Skeletal muscle satellite cell (primary cell): ENCODE measurements around the gene ITGA8.
A peak's percentile ranks its signal among the peaks of the same experiment; 100 is the strongest.

Experiments used
- H3K27me3 ChIP-seq: 2 replicates; pipeline ENCODE4 v1.7.0; 2013; ENCODE audit warnings: low read length; ENCODE audit not compliant: control insufficient read depth, insufficient read depth
- H3K36me3 ChIP-seq: 2 replicates; pipeline ENCODE4 v1.7.0; 2013; ENCODE audit warnings: mild to moderate bottlenecking, control low read depth, low read length; ENCODE audit not compliant: insufficient read depth
- H3K4me1 ChIP-seq: 2 replicates; pipeline ENCODE4 v1.7.0; 2013; ENCODE audit warnings: low read length; ENCODE audit not compliant: control insufficient read depth, insufficient read depth
- H3K4me2 ChIP-seq: 2 replicates; pipeline ENCODE4 v1.7.0; 2013; ENCODE audit warnings: mild to moderate bottlenecking, low read length
- H3K4me3 ChIP-seq: 2 replicates; pipeline ENCODE4 v1.7.0; 2013; ENCODE audit warnings: low read length
- H3K9ac ChIP-seq: 2 replicates; pipeline ENCODE4 v1.7.0; 2013; ENCODE audit warnings: mild to moderate bottlenecking, low read depth, low read length, moderate library complexity
- H3K9me3 ChIP-seq: replicated peaks from 2 replicates; pipeline ENCODE4 v1.7.0; 2013; ENCODE audit warnings: mild to moderate bottlenecking, control low read depth, low read length

The ITGA8 gene

DNA sequence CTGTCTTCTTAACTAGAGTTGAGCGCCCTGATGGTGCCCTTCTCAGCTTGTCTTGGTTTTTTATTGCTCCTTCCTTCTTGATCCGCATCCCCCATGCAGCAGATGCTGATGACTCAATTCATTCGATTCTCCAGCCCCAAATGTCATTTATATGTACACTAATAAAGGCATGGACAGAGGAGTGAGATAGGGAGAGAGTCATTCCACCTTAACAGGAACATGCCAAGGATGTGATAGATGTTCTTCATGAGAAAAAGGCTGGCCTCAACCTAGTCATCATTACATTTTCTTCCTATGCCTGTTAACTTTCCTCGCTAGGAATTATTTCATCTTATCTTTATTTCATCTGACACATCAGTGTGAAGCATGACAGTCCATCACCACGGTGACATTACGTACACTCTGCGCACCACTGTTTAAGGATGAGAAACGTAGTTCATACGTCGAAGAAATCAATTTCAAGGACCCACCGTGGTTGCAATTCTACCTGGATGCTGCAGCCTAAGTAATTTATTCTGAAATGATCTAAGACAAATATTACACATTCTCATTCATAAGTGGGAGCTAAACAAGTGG lies 198.3 kb downstream of the ITGA8 start:
- no peak overlapping the region for H3K9ac ChIP-seq
- no peak overlapping the region for H3K4me2 ChIP-seq
- H3K4me1 ChIP-seq: no peaks in the 10 kb centered on the region
- peaks cover 3% of the 10 kb centered on the region for H3K27me3 ChIP-seq
- no peak overlapping the region for H3K4me3 ChIP-seq
- H3K9me3 ChIP-seq: no peaks in the 10 kb centered on the region
- H3K36me3 ChIP-seq: no peaks in the 10 kb centered on the region

DNA sequence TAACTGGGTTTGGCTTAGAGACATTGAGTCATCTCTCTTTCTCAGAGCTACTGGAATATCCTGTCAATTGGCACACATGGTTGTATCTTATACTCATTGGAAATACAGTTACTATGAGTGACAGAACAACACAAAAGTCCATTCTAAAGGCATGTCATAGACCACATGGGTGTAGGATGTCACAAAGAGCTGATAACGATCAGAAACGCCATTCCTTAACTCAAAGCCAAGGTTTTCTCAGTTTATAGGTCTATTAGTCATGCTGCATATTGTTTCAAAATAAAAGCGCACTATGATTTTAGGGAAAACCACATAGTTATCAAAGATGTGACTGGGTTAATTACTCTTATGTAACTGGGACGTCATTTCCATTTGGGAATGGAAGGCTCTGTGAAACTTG lies 201.5 kb downstream of the ITGA8 start:
- Histone ChIP-seq H3K4me3 (no peak overlapping the region), H3K4me1 (no peaks in the 10 kb centered on the region), H3K9me3 (no peaks in the 10 kb centered on the region), H3K9ac (no peak overlapping the region), H3K4me2 (no peak overlapping the region), H3K36me3 (no peaks in the 10 kb centered on the region), H3K27me3 (peaks cover 10% of the 10 kb centered on the region)

DNA sequence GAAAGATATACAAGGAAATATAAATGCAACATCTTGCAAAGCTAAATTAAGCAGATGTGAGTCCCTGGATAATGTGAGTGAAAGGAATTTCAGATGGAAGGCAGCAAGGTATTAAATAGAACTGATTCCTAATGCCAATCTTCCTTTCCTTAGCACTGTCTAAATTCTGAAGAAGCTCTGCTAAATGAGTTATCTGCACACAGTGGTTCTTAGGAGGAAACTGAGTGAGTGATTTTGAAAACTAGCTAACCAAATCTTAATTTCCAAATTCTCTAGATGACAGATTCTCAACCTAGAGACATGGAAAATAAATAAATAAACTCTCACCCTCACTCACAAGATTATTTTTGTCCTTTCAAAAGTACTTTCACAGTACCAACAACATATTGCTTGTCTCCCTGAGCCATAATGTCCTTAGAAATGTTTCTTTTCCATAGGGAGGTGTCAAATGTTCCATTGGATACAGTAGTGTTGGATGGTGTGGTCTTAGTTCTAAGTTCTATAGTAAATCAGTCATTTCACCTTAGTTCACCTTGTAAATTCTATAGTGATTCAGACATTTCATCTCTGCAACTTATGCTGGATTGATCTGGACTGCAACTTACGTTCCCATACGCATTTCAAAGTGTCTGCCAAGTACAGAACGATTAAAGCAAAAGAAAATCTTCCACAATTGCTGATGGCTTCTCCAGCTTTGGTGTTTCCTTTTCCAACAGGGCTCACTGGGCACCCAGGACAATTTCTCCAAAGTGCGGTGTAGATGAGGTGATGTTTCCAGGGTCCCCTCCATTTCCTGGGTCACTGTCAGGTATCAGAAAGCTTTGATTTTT lies 203.3 kb downstream of the ITGA8 start:
- Histone ChIP-seq H3K9me3 (no peaks in the 10 kb centered on the region), H3K4me2 (no peak overlapping the region), H3K9ac (no peak overlapping the region), H3K4me3 (no peak overlapping the region), H3K36me3 (no peaks in the 10 kb centered on the region), H3K4me1 (no peaks in the 10 kb centered on the region), H3K27me3 (peaks cover 14% of the 10 kb centered on the region)

- Histone ChIP-seq H3K9ac (no peak overlapping the region), H3K27me3 (peaks cover 14% of the 10 kb centered on the region), H3K4me2 (no peak overlapping the region), H3K4me1 (no peaks in the 10 kb centered on the region), H3K9me3 (no peaks in the 10 kb centered on the region), H3K4me3 (no peak overlapping the region), H3K36me3 (no peaks in the 10 kb centered on the region)
These were observed 204.5 kb downstream of the ITGA8 start for GRCh38 chr10:15515202-15515601.

DNA sequence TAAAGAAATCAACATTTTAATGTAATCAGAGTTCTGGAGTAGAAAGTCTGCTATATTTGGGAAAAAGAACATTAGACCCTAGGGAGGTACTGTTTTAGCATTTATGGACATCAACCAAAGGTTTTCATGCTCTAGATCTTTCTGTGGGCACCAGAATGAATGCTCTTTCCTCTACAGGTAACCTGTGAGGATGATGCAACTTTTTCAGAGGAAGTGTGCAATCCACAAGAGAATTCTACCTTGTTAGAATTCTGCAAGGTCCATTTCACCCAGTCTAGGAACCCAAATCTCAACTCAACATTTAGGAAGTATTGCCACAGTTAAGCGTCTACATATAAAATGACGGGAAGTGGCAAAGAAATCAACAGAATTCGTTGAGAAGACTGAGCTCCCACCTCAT lies 208.8 kb downstream of the ITGA8 start:
- no peaks in the 10 kb centered on the region for H3K36me3 ChIP-seq
- no peak overlapping the region for H3K4me3 ChIP-seq
- H3K9ac ChIP-seq: no peak overlapping the region
- peaks cover 10% of the 10 kb centered on the region for H3K27me3 ChIP-seq
- H3K4me1 ChIP-seq: no peaks in the 10 kb centered on the region
- no peaks in the 10 kb centered on the region for H3K9me3 ChIP-seq
- H3K4me2 ChIP-seq: no peak overlapping the region

GRCh38 chr10:15505329-15505728 lies 214.4 kb downstream of the ITGA8 start:
- H3K9me3 ChIP-seq: no peaks in the 10 kb centered on the region
- H3K27me3 ChIP-seq: peaks cover 15% of the 10 kb centered on the region
- no peak overlapping the region for H3K9ac ChIP-seq
- no peak overlapping the region for H3K4me2 ChIP-seq
- no peaks in the 10 kb centered on the region for H3K4me1 ChIP-seq
- H3K36me3 ChIP-seq: no peaks in the 10 kb centered on the region
- no peak overlapping the region for H3K4me3 ChIP-seq

- no peaks in the 10 kb centered on the region for H3K9me3 ChIP-seq
These were observed 215.5 kb downstream of the ITGA8 start for GRCh38 chr10:15504101-15504840.

DNA sequence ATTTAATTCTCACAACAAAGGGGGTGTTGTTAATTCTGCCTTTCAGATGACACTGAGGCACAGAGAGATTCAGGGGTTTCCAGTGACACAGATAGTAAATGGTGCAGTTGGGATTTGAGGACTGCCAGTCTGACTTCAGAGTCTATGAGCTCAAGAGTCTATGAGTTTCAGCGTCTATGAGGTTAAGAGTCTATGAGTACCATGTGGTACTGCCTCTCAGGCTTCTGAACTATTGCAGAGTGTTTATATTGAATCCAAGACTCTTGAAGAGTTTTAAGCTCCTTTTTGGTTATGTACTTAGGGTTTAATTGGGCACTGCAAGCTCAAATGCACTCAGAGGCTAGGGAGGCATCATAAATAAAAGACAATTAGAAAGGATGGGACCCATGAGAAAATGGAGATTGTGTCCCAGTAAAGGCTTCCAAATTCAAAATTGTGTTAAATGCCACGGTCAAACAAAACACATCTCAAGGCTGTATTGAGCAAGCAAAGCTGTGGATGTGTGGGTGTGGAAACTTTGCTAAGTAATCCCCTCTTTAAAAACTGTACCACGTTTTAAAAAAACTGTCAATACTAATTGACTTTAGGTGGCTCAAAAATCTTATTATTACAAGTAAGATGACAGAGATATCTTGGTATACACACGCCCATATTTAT lies 224.7 kb downstream of the ITGA8 start:
- H3K9me3 ChIP-seq: no peaks in the 10 kb centered on the region
- H3K9ac ChIP-seq: no peak overlapping the region
- no peaks in the 10 kb centered on the region for H3K36me3 ChIP-seq
- H3K4me2 ChIP-seq: no peak overlapping the region
- H3K4me1 ChIP-seq: no peaks in the 10 kb centered on the region
- H3K4me3 ChIP-seq: no peak overlapping the region
- H3K27me3 ChIP-seq: peaks cover 8% of the 10 kb centered on the region

More at GRCh38 chr10:15504101-15504840, 215.5 kb downstream of the ITGA8 start:
- no peak overlapping the region for H3K9ac ChIP-seq
- no peak overlapping the region for H3K4me3 ChIP-seq
- H3K4me1 ChIP-seq: no peaks in the 10 kb centered on the region
- peak overlapping the region; percentile 10 for H3K4me2 ChIP-seq
- H3K27me3 ChIP-seq: peaks cover 16% of the 10 kb centered on the region
- H3K36me3 ChIP-seq: no peaks in the 10 kb centered on the region

DNA sequence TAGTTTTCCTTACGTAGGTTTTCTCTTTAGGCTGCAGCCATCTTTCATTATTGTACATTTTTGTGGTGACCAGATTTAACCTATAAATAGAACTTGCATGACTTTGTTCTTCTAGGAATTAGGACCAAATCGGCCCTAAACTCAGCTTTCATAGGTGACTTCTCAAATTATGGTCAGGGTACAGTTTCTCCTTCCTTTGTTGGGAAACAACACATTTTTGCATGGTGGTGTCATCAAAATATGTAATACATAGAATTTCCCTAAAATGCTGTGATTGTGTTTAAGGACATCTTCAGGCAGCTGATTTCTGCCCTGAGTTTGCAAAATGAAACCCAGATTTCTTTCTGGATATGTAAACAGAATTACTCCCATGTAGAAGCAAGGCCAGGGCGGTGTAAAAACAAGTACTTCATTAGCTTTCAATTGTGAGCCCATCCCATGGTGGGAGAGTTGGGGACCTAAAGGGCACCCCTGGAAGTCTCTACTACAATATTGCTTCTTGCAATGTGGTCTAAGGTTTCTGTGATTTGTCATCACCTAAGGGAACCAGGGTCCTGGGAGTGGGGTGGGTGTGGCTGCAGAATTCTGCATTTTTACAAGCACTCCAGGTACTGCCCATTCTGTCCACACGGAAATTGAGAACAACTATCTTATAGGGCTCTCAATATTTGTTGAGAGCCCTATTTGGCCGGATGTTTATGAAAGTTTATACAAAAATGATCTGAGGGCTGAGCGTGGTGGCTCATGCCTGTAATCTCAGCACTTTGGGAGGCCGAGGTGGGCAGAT lies 227.7 kb downstream of the ITGA8 start:
- Histone ChIP-seq H3K4me2 (no peak overlapping the region), H3K9ac (no peak overlapping the region), H3K9me3 (no peaks in the 10 kb centered on the region), H3K4me1 (no peaks in the 10 kb centered on the region), H3K36me3 (no peaks in the 10 kb centered on the region), H3K4me3 (no peak overlapping the region), H3K27me3 (peaks cover 4% of the 10 kb centered on the region)

DNA sequence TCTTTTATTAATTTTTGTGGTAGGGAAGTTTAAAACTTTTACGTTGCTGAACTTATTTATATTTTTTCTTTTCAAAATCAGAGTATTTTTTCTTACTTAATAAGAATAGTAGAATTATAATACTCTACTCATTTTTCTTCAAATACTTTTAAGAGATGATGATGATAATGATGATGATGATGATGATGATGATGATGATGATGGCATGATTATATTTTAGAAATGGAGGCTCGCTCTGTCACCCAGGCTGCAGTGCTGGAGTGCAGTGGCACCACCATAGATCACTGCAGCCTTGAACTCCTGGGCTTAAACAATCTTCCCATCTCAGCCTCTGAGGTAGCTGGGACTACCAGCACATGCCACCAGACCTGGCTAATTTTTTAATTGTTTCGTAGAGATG lies 230.3 kb downstream of the ITGA8 start:
- H3K4me1 ChIP-seq: no peaks in the 10 kb centered on the region
- H3K4me2 ChIP-seq: no peak overlapping the region
- no peak overlapping the region for H3K4me3 ChIP-seq
- no peaks in the 10 kb centered on the region for H3K9me3 ChIP-seq
- H3K27me3 ChIP-seq: peaks cover 4% of the 10 kb centered on the region
- H3K9ac ChIP-seq: no peak overlapping the region
- H3K36me3 ChIP-seq: no peaks in the 10 kb centered on the region

DNA sequence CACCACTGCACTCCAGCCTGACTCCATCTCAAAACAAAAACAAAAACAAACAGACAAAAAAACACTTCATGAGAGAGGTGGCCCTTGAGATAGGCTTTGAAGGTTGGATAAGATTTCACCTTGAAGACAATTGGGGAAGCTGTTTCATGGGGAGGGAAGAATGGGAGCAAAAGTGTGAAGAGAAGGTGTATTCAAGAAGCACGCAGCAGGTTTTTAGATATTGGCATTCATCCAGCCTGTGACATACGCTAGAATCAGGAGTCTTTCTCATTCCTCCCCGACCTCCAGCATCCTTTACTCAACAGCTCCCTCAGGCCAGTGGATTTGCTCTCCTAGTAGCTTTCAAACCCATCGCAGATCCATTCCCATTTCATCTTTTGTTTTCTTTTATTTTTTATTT lies 232.3 kb downstream of the ITGA8 start:
- Histone ChIP-seq H3K27me3 (peaks cover 4% of the 10 kb centered on the region), H3K36me3 (no peaks in the 10 kb centered on the region), H3K4me1 (no peaks in the 10 kb centered on the region), H3K9me3 (no peaks in the 10 kb centered on the region), H3K9ac (no peak overlapping the region), H3K4me3 (no peak overlapping the region), H3K4me2 (no peak overlapping the region)
